ENCODE measurements around the gene TOM1L1.

The TOM1L1 gene

DNA sequence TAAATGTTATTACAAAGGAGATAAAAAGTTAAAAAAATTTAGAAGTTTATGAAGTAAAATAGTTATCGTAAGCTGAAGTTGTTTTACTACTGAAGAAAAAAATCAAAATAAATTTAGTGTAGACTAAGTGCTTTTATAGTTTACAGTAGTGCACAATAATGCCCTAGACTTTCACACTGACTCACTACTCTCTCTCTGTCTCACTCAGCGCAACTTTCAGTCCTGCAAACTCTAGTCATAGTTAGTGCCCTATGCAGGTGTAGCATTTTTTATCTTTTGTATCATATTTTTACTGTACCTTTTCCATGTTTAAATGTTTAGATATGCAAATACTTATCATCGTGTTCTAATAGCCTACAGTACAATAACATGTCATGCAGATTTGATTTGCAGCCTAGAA is 17.7 kb upstream of the TOM1L1 start:
- TF ChIP-seq, protein P1, sequence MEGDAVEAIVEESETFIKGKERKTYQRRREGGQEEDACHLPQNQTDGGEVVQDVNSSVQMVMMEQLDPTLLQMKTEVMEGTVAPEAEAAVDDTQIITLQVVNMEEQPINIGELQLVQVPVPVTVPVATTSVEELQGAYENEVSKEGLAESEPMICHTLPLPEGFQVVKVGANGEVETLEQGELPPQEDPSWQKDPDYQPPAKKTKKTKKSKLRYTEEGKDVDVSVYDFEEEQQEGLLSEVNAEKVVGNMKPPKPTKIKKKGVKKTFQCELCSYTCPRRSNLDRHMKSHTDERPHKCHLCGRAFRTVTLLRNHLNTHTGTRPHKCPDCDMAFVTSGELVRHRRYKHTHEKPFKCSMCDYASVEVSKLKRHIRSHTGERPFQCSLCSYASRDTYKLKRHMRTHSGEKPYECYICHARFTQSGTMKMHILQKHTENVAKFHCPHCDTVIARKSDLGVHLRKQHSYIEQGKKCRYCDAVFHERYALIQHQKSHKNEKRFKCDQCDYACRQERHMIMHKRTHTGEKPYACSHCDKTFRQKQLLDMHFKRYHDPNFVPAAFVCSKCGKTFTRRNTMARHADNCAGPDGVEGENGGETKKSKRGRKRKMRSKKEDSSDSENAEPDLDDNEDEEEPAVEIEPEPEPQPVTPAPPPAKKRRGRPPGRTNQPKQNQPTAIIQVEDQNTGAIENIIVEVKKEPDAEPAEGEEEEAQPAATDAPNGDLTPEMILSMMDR (IDR thresholded peaks at IDR 0.05; ENCODE audit: extremely low read depth, insufficient read depth, missing control alignments), result no peak
- no peak for DNase-seq (ENCODE audit: low spot score)
- in situ Hi-C loops (cut with MboI; ENCODE audit: low pct_unique_long_range_greater_than_20kb, low sequenced_read_pairs, unreplicated experiment), result no loop called here

DNA sequence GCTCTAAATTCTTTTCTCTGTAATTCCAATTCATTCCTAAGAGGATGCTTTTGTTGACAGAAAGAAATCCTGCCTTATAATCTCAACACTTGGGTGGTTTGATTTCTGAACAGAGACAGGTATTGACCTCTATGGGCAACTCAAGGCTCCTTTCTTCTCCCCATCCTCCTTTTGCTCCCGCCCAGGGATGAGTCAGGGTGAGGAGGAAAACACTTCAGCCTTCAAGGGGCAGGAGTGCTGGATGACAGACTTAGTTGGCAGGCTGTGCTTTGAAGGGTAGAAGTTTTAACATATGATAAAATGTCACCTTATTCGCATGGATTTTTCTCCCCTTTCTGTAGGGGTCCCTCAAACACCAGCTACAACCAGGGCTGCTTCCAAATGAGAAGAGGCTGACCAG is 16.7 kb upstream of the TOM1L1 start:
- no peak for DNase-seq (ENCODE audit: low spot score)
- in situ Hi-C loops (cut with MboI; ENCODE audit: low pct_unique_long_range_greater_than_20kb, low sequenced_read_pairs, unreplicated experiment), result no loop called here
- TF ChIP-seq, protein P1 (IDR thresholded peaks at IDR 0.05; ENCODE audit: extremely low read depth, insufficient read depth, missing control alignments), result no peak

DNA sequence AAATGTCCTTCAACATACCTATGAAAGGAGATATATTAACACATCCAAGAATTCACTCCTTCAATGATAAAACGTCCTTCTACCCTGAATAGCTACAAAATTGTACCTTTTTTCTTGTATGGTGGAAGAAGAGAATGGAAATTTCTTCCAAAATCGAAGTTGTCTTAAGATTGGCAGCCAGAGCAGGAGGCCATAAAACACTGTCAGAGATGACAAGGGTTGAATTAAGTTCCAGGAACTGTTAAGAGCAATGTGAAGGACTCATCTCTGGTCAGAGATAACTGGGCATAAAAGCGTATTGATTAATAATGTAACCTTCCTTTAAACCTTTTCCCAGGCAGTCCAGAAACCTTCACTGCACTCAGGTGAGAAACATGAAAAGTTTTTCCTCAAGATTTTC is 12.9 kb upstream of the TOM1L1 start:
- no peak for DNase-seq (ENCODE audit: low spot score)
- TF ChIP-seq, protein P1 (IDR thresholded peaks at IDR 0.05; ENCODE audit: extremely low read depth, insufficient read depth, missing control alignments), result no peak
- in situ Hi-C loops (cut with MboI; ENCODE audit: low pct_unique_long_range_greater_than_20kb, low sequenced_read_pairs, unreplicated experiment), result no loop called here

DNA sequence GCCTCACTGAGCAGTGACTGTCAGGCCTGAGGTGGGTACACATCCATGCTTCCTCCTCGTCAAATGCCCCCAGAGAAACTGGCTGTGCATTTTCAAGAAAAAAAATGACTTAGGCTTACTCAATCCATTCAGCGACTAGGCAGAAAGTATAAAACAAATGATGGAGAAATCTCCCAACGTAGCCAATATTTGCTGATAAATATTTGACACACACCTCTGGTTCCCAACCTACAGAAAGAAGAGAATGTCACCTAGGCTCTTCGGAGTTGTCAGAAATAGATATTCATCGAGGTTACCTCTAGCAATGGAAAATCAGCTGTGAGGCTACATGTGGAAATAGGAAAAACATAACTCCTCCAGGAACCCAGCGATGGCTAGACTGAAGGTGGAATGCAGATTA is 12.4 kb upstream of the TOM1L1 start:
- TF ChIP-seq, protein P1 (IDR thresholded peaks at IDR 0.05; ENCODE audit: extremely low read depth, insufficient read depth, missing control alignments), result no peak
- no peak for DNase-seq (ENCODE audit: low spot score)
- in situ Hi-C loops (cut with MboI; ENCODE audit: low pct_unique_long_range_greater_than_20kb, low sequenced_read_pairs, unreplicated experiment), result no loop called here

DNA sequence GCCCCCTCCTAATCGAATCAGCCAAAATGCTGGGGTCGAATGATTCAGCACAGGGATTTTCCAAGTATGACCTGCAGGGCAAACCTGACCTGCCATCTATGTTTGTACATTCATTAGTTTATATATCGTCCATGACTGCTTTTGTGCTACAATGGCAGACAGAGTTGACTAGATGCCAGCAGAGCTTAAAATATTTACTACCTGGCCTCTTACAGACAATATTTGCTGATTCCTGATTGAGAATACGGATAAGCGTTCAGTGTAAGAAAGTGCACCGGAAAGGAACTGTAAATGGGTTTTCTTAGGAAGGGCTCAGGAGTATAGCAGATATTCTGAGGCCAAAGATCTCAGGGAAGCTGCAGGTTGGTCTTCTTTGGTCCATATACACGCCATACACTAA is 11.7 kb upstream of the TOM1L1 start:
- in situ Hi-C loops (cut with MboI; ENCODE audit: low pct_unique_long_range_greater_than_20kb, low sequenced_read_pairs, unreplicated experiment), result no loop called here
- TF ChIP-seq, protein P1 (IDR thresholded peaks at IDR 0.05; ENCODE audit: extremely low read depth, insufficient read depth, missing control alignments), result no peak
- DNase-seq (ENCODE audit: low spot score), result no peak

DNA sequence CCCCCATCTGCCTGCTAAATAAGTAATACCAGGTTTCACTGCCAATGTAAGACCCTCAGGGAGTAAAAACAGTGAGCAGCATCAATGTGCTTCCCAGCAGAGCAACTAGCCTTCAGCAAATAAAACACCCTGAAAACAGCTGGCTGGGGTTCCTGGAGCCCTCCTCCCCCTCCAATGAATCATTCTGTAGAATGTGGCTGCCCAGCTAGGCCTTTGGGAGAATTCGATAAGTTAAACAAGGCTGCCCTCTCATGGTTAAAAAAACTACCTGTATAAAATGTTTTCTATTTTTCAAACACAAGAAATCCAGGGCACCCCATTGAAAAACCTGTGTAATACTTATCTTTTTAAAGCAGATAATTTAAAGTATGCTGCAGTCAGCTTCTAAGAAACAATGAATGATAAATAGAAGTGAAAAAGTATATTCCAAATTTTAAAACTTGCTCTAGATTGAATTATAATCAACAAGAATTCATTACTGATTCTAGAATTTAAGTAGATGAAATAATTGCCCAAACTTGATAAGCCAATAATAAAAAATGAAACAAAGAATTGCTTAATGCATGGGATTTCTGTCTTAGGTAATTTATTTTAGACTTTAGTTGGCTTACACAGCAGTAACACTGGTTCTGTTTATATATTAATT is 9.4 kb upstream of the TOM1L1 start:
- peak; percentile 21 for DNase-seq (ENCODE audit: low spot score)
- TF ChIP-seq, protein P1 (IDR thresholded peaks at IDR 0.05; ENCODE audit: extremely low read depth, insufficient read depth, missing control alignments), result peak; percentile 27

More for the DNA sequence above, 9.4 kb upstream of the TOM1L1 start:
- in situ Hi-C loops (cut with MboI; ENCODE audit: low pct_unique_long_range_greater_than_20kb, low sequenced_read_pairs, unreplicated experiment), result no loop called here
